ENCODE results near the gene GREB1L.

GREB1L gene

DNA sequence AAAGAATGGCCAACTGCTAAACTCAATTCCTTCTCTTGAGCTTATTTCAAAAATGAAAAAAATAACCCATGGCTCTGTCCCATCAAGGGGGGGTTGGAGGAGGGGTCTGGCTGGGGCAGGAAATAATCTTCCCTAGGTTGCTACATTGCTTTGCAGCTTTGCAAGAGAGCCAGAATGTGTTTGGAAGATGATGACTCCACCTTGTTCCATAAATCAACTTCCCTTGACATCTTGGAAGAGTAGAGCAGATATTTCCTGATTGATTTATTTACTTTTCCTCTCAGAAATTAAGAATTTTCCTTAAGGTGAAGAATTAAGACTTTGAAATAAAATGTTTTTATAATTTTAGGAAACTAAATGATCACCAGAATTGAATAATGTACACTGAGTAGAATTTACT is 317.2 kb downstream of the GREB1L start:
- no peak for DNase-seq (ENCODE audit: low read depth in 2 of 2)

DNA sequence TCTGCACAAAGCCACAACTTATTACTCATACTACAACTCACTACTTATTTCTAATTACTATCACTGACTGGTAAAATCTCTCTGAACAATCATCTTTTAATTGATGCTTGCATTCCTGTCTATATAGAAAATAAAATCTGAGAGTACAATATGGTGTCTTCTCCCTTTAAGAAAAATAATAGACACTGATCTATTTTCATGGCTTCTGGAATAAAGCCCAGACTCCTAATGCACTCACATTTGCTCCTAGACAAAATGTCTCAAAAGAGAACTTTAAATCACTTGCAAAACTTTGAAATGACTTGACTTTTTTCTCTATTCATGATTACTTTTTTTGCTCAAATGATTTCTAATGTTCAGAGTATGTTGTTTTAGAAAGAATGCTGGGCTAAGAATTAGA is 329.7 kb downstream of the GREB1L start:
- DNase-seq (ENCODE audit: low read depth in 2 of 2): no peak
